ENCODE results near the gene PAGE4.

PAGE4 gene

DNA sequence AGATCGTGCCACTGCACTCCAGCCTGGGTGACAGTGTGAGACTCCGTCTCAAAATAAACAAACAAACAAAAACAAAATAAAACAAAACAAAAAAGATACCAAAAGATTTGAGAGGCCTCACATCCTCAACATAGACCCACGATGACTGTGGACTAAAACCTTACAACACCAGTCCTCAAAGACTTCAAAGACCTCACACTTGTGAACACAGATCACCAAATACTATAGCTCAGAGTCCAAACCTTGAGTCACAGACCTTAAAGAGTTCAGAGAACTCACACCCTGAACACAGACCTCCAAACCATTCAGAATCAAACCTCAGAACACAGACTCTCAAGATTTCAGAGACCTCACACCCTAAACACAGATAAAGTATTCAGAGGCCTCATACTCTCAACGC is 12.7 kb upstream of the PAGE4 start:
- no peak overlapping the region for H3K27ac ChIP-seq
- TF ChIP-seq, protein P1, sequence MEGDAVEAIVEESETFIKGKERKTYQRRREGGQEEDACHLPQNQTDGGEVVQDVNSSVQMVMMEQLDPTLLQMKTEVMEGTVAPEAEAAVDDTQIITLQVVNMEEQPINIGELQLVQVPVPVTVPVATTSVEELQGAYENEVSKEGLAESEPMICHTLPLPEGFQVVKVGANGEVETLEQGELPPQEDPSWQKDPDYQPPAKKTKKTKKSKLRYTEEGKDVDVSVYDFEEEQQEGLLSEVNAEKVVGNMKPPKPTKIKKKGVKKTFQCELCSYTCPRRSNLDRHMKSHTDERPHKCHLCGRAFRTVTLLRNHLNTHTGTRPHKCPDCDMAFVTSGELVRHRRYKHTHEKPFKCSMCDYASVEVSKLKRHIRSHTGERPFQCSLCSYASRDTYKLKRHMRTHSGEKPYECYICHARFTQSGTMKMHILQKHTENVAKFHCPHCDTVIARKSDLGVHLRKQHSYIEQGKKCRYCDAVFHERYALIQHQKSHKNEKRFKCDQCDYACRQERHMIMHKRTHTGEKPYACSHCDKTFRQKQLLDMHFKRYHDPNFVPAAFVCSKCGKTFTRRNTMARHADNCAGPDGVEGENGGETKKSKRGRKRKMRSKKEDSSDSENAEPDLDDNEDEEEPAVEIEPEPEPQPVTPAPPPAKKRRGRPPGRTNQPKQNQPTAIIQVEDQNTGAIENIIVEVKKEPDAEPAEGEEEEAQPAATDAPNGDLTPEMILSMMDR (IDR thresholded peaks at IDR 0.05), result no peak
- TF ChIP-seq ZFX (IDR thresholded peaks at IDR 0.05; ENCODE audit: borderline replicate concordance), result no peak

DNA sequence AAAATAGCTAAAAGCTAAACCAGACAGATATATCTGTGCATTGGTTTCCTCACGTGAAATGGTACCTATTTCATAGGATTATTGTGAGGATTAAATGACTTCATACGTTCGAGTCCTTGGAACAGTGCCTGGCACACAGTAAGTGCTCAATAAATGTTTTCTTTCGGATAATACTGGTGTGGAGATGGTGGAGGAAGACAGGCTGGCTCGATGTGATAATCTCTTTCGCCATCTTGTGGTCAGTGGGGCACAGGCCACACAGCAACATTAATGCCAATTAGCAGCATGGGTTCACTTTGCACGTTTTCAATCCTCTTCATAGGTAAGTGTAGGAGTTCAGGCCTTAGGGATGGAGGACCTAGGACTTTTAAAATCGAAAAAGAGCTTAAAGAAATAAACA is 9.3 kb downstream of the PAGE4 start:
- H3K27ac ChIP-seq, result no peak overlapping the region
- TF ChIP-seq ZFX (IDR thresholded peaks at IDR 0.05; ENCODE audit: borderline replicate concordance), result no peak
- TF ChIP-seq, protein P1 (IDR thresholded peaks at IDR 0.05), result peak; percentile 68

DNA sequence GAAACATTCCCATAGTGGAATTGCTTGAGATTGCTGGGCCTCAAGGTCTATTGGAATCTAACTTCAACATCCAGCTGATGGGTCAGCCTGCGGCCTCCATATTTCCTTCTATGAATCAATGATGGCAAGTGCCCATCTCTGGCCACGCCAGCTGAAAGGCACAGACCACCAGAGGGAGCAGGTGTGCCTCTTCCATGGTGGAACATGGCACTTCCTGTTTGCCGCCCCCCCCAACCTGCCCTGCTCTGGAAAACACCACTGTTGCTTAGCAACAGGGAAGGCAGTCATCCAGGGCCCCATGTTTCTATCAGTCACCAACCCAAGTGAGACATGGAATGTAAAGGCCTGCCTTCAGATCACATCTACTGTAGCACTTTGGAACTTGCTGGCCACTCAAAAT is 11.6 kb downstream of the PAGE4 start:
- H3K27ac ChIP-seq, result no peak overlapping the region
- TF ChIP-seq, protein P1 (IDR thresholded peaks at IDR 0.05), result peak; percentile 42
- no peak for TF ChIP-seq ZFX (IDR thresholded peaks at IDR 0.05; ENCODE audit: borderline replicate concordance)

DNA sequence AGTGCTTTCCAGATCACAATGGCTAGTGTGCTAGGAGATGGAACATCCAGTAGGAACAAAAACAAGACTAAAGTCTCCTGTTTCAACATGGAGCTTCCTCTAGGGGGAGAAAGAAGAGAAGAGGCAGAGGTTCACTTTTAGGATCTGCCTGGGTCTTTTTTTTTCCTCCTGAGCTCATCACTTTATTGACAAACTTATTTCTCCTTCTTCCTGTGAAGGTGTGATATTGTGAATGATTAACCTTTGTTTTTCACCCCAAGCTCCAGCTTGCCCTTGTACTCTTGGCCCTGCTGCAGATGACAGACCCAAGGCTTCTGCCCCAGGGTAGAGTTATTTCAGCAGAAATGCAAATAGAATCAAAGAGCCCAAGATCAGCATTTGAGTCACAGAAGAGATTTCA is 13.5 kb downstream of the PAGE4 start:
- TF ChIP-seq, protein P1 (IDR thresholded peaks at IDR 0.05), result no peak
- no peak for TF ChIP-seq ZFX (IDR thresholded peaks at IDR 0.05; ENCODE audit: borderline replicate concordance)
- no peak overlapping the region for H3K27ac ChIP-seq

DNA sequence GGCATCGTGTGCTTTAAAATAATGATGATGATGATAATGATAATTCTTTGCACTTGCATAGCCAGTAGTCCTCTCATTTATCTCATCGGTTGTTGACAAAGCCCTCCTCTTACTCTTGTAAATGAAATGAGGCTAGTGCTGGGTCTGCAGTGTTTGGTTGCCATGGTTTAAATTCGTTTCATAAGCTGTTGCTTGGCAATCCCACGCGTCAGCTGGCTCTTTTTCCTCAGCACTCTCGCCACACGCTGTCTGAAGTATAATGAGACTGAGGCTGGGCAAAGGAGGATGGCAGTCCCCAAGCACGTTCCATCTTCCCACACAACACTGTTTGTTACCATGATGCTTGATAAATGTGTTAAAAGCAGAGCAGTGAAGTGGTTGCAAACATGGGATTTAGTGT is 15.5 kb downstream of the PAGE4 start:
- TF ChIP-seq, protein P1 (IDR thresholded peaks at IDR 0.05), result no peak
- TF ChIP-seq ZFX (IDR thresholded peaks at IDR 0.05; ENCODE audit: borderline replicate concordance), result no peak
- H3K27ac ChIP-seq, result no peak overlapping the region

DNA sequence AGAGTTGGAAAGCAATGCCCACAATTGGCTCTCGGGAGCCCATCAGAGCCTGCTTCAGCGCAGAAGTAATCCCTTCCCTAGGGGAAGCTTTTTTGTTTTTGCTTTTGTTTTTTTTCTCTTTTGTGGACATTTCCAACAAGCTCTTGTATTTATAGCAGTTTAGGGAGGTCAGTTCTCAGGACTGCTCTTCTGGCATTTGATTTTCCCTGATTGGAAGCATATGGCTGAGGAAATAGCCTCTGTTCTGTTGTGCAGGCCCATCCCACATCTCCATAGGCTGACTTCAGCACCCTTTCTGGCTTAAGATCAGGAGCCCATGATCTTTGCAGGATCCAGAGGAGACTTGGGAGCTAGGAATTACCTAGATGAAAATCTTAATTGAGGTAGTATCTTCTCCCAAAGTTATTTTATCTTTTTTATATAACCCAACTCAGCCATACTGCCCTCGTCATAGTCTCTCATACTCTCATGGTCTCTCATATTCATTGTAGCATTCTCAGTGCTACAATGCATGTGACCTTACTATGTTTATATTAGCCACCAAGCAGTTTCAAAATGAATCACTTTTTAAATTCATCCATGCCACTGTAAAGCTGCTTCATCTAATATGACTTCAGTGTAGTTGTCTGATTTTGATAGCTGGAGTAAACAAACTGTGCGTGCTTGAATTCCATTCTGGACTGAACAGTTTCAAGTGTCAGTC is 16.7 kb downstream of the PAGE4 start:
- TF ChIP-seq, protein P1 (IDR thresholded peaks at IDR 0.05), result no peak
- no peak for TF ChIP-seq ZFX (IDR thresholded peaks at IDR 0.05; ENCODE audit: borderline replicate concordance)
- H3K27ac ChIP-seq, result no peak overlapping the region

DNA sequence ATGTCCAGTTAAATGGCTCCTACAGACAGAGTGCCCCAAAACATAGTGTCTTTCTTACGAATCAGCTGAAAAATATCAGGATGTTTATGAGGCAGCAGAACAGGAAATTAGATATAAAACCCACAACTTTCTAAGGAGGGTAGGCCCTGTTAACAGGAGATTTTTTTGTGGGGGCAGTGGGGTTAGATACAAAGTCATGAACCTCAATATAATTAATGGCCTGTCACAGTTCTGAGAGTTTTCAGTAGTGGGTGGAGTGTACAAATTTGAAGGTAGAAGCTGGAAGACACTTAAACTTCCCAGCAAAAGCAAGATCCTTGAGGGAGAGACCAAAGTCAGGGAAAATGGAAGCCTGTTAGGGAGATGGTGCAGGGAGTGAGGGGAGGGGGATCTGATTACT is 17.4 kb downstream of the PAGE4 start:
- TF ChIP-seq, protein P1 (IDR thresholded peaks at IDR 0.05), result no peak
- no peak overlapping the region for H3K27ac ChIP-seq
